NCI-H226 (cell line): ENCODE results near the gene FANCF.

Source experiments
- DNase-seq: peaks from one replicate; pipeline ENCODE4 v3.0.0-alpha.2; 2015

Gene FANCF

GRCh38 chr11:22624742-22625447, 728 bp downstream of the FANCF start:
- DNase-seq = peak; percentile 45

- DNase-seq = no peak
Observed at GRCh38 chr11:22617868-22618267, 7.8 kb downstream of the FANCF start.

- no peak for DNase-seq
Observed at GRCh38 chr11:22603933-22604332, 21.7 kb downstream of the FANCF start.

- no peak for DNase-seq
Observed at GRCh38 chr11:22602504-22602903, 23.1 kb downstream of the FANCF start.

- no peak for DNase-seq
Observed at GRCh38 chr11:22599458-22599857, 26.2 kb downstream of the FANCF start.

- DNase-seq = no peak
Observed at GRCh38 chr11:22597062-22597461, 28.6 kb downstream of the FANCF start.

- DNase-seq = no peak
Observed at GRCh38 chr11:22584976-22585375, 40.6 kb downstream of the FANCF start.

GRCh38 chr11:22583963-22584492, 41.6 kb downstream of the FANCF start:
- no peak for DNase-seq

- DNase-seq = no peak
Observed at GRCh38 chr11:22582151-22582410, 43.5 kb downstream of the FANCF start.

- DNase-seq = no peak
Observed at GRCh38 chr11:22581354-22582150, 44.1 kb downstream of the FANCF start.

- DNase-seq = no peak
Observed at GRCh38 chr11:22577854-22578253, 47.8 kb downstream of the FANCF start.
